ENCODE data around the gene PDCD2L. TPM values are rescaled to one million over a fixed set of nuclear protein-coding genes. Genes with fewer than 3 reads are reported as not detected.

The PDCD2L gene
- total and polyA plus RNA-seq, 9 of the 15 experiments (the other 6 are each of a cell fraction or from before 2014, with no cell fraction given), result 12.1 to 68.5 (median 56.3) TPM

DNA sequence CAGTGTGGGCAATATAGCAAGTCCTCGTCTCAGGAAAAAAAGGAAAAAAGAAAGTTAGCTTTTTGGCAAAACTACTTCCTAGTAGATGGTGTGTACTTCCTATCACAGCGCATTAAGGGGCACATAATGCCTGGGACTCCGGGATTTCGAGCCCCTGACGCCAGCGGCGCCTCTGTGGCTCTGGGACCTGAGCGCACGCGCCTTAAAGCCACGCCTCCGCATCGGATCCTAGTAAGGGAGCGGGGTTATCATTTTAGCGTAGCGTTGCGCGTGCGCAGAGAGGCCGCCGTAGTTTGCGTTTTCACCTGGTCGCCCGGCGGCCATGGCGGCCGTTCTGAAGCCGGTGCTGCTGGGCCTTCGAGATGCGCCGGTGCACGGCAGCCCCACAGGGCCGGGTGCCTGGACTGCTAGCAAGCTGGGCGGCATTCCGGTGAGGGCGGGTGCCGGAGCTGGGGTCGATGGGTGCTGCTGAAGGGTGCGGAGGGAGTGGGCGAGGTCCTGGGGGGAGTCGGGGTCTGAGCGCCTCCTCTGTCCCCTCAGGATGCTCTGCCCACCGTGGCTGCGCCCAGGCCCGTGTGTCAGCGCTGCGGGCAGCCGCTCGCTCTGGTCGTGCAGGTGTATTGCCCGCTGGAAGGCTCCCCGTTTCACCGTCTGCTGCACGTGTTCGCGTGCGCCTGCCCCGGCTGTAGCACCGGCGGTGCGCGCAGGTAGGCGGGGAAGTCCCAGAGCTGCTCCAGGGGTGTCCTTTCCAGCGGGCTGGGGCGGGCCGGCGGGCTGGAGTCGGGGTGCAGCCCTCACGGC is at the start of gene PDCD2L (continued):
- TF ChIP-seq MGA (IDR thresholded peaks at IDR 0.05), result peak; percentile 98
- no peak for TF ChIP-seq CTCFL (IDR thresholded peaks at IDR 0.05; ENCODE audit: borderline replicate concordance, insufficient read depth, low read depth, low read length, poor library complexity, severe bottlenecking)
- no peak for TF ChIP-seq NCOA6 (IDR thresholded peaks at IDR 0.05)
- TF ChIP-seq, protein P1, sequence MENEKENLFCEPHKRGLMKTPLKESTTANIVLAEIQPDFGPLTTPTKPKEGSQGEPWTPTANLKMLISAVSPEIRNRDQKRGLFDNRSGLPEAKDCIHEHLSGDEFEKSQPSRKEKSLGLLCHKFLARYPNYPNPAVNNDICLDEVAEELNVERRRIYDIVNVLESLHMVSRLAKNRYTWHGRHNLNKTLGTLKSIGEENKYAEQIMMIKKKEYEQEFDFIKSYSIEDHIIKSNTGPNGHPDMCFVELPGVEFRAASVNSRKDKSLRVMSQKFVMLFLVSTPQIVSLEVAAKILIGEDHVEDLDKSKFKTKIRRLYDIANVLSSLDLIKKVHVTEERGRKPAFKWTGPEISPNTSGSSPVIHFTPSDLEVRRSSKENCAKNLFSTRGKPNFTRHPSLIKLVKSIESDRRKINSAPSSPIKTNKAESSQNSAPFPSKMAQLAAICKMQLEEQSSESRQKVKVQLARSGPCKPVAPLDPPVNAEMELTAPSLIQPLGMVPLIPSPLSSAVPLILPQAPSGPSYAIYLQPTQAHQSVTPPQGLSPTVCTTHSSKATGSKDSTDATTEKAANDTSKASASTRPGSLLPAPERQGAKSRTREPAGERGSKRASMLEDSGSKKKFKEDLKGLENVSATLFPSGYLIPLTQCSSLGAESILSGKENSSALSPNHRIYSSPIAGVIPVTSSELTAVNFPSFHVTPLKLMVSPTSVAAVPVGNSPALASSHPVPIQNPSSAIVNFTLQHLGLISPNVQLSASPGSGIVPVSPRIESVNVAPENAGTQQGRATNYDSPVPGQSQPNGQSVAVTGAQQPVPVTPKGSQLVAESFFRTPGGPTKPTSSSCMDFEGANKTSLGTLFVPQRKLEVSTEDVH (IDR thresholded peaks at IDR 0.05; ENCODE audit: low read depth, partially characterized antibody), result no peak
- TF ChIP-seq TSC22D4 (tag; IDR thresholded peaks at IDR 0.05), result no peak
- TF ChIP-seq, protein P2, sequence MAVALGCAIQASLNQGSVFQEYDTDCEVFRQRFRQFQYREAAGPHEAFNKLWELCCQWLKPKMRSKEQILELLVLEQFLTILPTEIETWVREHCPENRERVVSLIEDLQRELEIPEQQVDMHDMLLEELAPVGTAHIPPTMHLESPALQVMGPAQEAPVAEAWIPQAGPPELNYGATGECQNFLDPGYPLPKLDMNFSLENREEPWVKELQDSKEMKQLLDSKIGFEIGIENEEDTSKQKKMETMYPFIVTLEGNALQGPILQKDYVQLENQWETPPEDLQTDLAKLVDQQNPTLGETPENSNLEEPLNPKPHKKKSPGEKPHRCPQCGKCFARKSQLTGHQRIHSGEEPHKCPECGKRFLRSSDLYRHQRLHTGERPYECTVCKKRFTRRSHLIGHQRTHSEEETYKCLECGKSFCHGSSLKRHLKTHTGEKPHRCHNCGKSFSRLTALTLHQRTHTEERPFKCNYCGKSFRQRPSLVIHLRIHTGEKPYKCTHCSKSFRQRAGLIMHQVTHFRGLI (CRISPR knock-in tag; IDR thresholded peaks at IDR 0.05), result no peak
- no peak for TF ChIP-seq ZKSCAN3 (CRISPR knock-in tag; IDR thresholded peaks at IDR 0.05)
- no peak for TF ChIP-seq ZNF561 (CRISPR knock-in tag; conservative IDR thresholded peaks at IDR 0.05)

Measured in K562 (cell line).